C4-2B (cell line): Measurements from ENCODE around the gene NRBF2.

Source experiments
- H3K27ac ChIP-seq: fragments of 450-650 bp; 2 replicates; pipeline ENCODE4 v1.5.1; 2017
- CTCF ChIP-seq: fragments of 450-650 bp; conservative IDR thresholded peaks from 2 replicates; pipeline ENCODE4 v1.5.1; 2017; ENCODE audit warnings: mild to moderate bottlenecking
- ZFX ChIP-seq: fragments of 450-650 bp; IDR thresholded peaks from 2 replicates; pipeline ENCODE4 v1.6.1; 2017

The NRBF2 gene

DNA sequence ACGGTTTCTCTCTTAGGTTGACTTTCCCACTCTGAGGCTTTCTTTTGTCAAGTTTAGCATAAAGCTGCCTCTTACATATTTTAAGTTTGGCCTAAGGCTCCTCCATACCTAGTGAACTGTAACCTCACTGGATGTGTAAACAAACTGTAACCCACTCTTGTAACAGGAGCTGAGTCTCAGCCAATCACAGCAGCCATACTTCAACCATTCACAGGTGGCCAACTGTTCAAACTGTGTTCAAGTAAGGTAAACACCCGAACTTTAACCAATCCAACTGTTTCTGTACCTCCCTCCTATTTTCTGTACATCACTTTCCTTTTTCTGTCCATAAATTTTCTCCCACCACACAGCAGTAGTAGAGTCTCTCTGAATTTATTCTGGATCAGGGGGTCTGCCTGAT lies 7.7 kb upstream of the NRBF2 start:
- H3K27ac ChIP-seq, result no peak overlapping the region
- TF ChIP-seq ZFX, result no peak
- TF ChIP-seq CTCF, result no peak

GRCh38 chr10:63128443-63128842 lies 4.7 kb upstream of the NRBF2 start:
- TF ChIP-seq CTCF (no peak), ZFX (no peak)
- H3K27ac ChIP-seq, result no peak overlapping the region

DNA sequence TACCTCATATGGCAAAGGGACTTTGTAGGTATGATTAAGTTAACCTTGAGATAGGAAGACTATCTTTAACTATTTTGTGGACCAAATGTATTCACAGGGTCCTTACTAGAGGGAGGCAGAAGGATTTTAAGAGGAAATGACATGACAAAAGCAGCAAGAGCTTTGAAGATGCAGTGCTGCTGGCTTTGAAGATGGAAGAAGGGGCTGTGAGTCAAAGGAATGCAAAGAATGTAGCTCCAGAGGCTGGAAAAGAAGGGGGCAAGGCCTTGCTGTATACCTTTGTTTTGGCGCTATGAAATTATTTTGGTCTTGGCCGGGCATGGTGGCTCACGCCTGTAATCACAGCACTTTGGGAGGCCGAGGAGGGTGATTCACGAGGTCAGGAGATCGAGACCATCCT lies 3.2 kb upstream of the NRBF2 start:
- TF ChIP-seq CTCF (no peak), ZFX (no peak)
- no peak overlapping the region for H3K27ac ChIP-seq

GRCh38 chr10:63132651-63133055 lies 475 bp upstream of the NRBF2 start:
- peak overlapping the region; percentile 82 for H3K27ac ChIP-seq

GRCh38 chr10:63133821-63134557 lies 861 bp downstream of the NRBF2 start:
- no peak for TF ChIP-seq CTCF
- no peak for TF ChIP-seq ZFX
- H3K27ac ChIP-seq, result peak overlapping the region; percentile 82

More at GRCh38 chr10:63132651-63133055, 475 bp upstream of the NRBF2 start:
- no peak for TF ChIP-seq ZFX
- no peak for TF ChIP-seq CTCF

- TF ChIP-seq ZFX (no peak), CTCF (no peak)
- H3K27ac ChIP-seq, result no peak overlapping the region
These were observed 4.2 kb downstream of the NRBF2 start for GRCh38 chr10:63137306-63137705.

DNA sequence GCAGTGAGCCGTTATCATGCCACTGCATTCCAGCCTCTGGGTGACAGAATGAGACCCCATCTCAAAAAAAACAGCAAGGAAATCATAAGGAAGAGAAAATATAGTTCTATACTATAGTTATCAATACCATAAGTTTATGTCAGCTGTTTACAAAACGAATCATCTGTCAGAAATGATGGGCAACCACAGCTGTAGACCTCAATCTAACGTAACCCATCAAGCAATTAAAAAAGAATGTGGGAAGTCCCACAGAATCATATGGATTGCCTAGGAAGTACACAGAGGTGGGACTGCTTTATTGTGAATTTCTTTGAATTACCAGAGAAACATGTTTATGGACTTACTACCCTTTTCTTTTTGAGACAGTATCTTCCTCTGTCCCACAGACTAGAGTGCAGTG lies 6.9 kb downstream of the NRBF2 start:
- no peak overlapping the region for H3K27ac ChIP-seq
- TF ChIP-seq ZFX (no peak), CTCF (no peak)
